Myocyte (in vitro differentiated cells): Measurements from ENCODE around the gene AGR2. TPM values are rescaled to one million over a fixed set of nuclear protein-coding genes. Genes with fewer than 3 reads are reported as not detected.
"Not testable (repeated sequence)": the region's sequence is repeated elsewhere in the genome, so short reads cannot be mapped to it uniquely, and the experiment has no call there.

Experiments
- DNase-seq: peaks from one replicate; pipeline ENCODE4 v3.0.0-alpha.2; 2012; ENCODE audit warnings: low read depth
- total RNA-seq: library from RNA; depleted of rRNA; stranded (reverse); fragments of >200 nt; gene quantifications from 2 replicates; pipeline ENCODE4 v1.2.3, GENCODE V29; 2014

The AGR2 gene
- total RNA-seq, 1 donor from 2014 or later = not detected

- DNase-seq = no peak
These were observed 29.8 kb downstream of the AGR2 start for GRCh38 chr7:16774986-16775385.

- no peak for DNase-seq
These were observed 30.5 kb downstream of the AGR2 start for GRCh38 chr7:16774294-16774693.

- no peak for DNase-seq
These were observed 30.9 kb downstream of the AGR2 start for GRCh38 chr7:16773884-16774283.

GRCh38 chr7:16773326-16773725 lies 31.5 kb downstream of the AGR2 start:
- no peak for DNase-seq

GRCh38 chr7:16770657-16771329 lies 34.0 kb downstream of the AGR2 start:
- no peak for DNase-seq

- DNase-seq = not testable (repeated sequence)
These were observed 34.8 kb downstream of the AGR2 start for GRCh38 chr7:16769994-16770393.

- no peak for DNase-seq
These were observed 39.4 kb downstream of the AGR2 start for GRCh38 chr7:16765436-16765859.

- DNase-seq = no peak
These were observed 39.9 kb downstream of the AGR2 start for GRCh38 chr7:16764942-16765341.

- no peak for DNase-seq
These were observed 42.6 kb downstream of the AGR2 start for GRCh38 chr7:16762177-16762576.

GRCh38 chr7:16759840-16760239 lies 45.0 kb downstream of the AGR2 start:
- no peak for DNase-seq

GRCh38 chr7:16758631-16759611 lies 45.9 kb downstream of the AGR2 start:
- DNase-seq = no peak

- no peak for DNase-seq
These were observed 46.8 kb downstream of the AGR2 start for GRCh38 chr7:16758036-16758435.

GRCh38 chr7:16755397-16755796 lies 49.4 kb downstream of the AGR2 start:
- no peak for DNase-seq

- peak; percentile 54 for DNase-seq
These were observed 49.9 kb downstream of the AGR2 start for GRCh38 chr7:16754856-16755317.

- peak; percentile 84 for DNase-seq
These were observed 50.6 kb downstream of the AGR2 start for GRCh38 chr7:16753932-16754855.

GRCh38 chr7:16753102-16753931 lies 51.5 kb downstream of the AGR2 start, which contains the start of gene TSPAN13:
Gene TSPAN13 (plus strand): TSS chr7:16753755. CDS start chr7:16753968, 213 bp downstream.
- no peak for DNase-seq

GRCh38 chr7:16747102-16747501 lies 57.7 kb downstream of the AGR2 start:
- peak; percentile 84 for DNase-seq

GRCh38 chr7:16745645-16746044 lies 59.2 kb downstream of the AGR2 start:
- no peak for DNase-seq

GRCh38 chr7:16744518-16745250 lies 60.1 kb downstream of the AGR2 start:
- DNase-seq = no peak
